Immature natural killer cell (primary cell): ENCODE results near the gene FZD10. TPM values are rescaled to one million over a fixed set of nuclear protein-coding genes. Genes with fewer than 3 reads are reported as not detected.

Experiments
- DNase-seq, 3 donors: peaks; one replicate each; pipeline ENCODE4 v3.0.0; 2022; ENCODE audit warnings: mixed read lengths in 1 of 3
- H3K27ac Mint-ChIP-seq, 6 donors: one replicate each; pipeline ENCODE4 v1.8.0; 2020; ENCODE audit warnings: mixed read lengths in 6 of 6, mild to moderate bottlenecking in 5 of 6, inconsistent platforms in 4 of 6, moderate library complexity in 3 of 6
- H3K27me3 Mint-ChIP-seq, 3 donors: one replicate each; pipeline ENCODE4 v1.8.0; 2020 to 2021; ENCODE audit warnings: low read depth in 3 of 3, mild to moderate bottlenecking in 3 of 3, mixed read lengths in 3 of 3, moderate library complexity in 3 of 3, inconsistent platforms in 1 of 3
- H3K36me3 Mint-ChIP-seq, 3 donors: one replicate each; pipeline ENCODE4 v1.8.0; 2020; ENCODE audit warnings: mixed read lengths in 3 of 3, inconsistent platforms in 2 of 3, mild to moderate bottlenecking in 2 of 3
- H3K4me1 Mint-ChIP-seq, 2 donors: one replicate each; pipeline ENCODE4 v1.8.0; 2020; ENCODE audit warnings: inconsistent platforms in 2 of 2, mild to moderate bottlenecking in 2 of 2, mixed read lengths in 2 of 2, moderate library complexity in 1 of 2
- H3K4me3 Mint-ChIP-seq, 5 donors: one replicate each; pipeline ENCODE4 v1.8.0; 2020; ENCODE audit warnings: mild to moderate bottlenecking in 5 of 5, mixed read lengths in 5 of 5, inconsistent platforms in 3 of 5, moderate library complexity in 3 of 5
- H3K9me3 Mint-ChIP-seq, 6 donors: one replicate each; pipeline ENCODE4 v1.8.0; 2020; ENCODE audit warnings: mild to moderate bottlenecking in 6 of 6, mixed read lengths in 6 of 6, inconsistent platforms in 4 of 6, moderate library complexity in 3 of 6
- polyA plus RNA-seq, 3 donors: library from polyadenylated mRNA; unstranded; fragments of 300-500 nt; fragmentation: Illumina TruSeq; gene quantifications; one replicate each; pipeline ENCODE4 v1.2.3, GENCODE V29; 2021

The FZD10 gene
- polyA plus RNA-seq, 3 donors from 2014 or later = not detected

DNA sequence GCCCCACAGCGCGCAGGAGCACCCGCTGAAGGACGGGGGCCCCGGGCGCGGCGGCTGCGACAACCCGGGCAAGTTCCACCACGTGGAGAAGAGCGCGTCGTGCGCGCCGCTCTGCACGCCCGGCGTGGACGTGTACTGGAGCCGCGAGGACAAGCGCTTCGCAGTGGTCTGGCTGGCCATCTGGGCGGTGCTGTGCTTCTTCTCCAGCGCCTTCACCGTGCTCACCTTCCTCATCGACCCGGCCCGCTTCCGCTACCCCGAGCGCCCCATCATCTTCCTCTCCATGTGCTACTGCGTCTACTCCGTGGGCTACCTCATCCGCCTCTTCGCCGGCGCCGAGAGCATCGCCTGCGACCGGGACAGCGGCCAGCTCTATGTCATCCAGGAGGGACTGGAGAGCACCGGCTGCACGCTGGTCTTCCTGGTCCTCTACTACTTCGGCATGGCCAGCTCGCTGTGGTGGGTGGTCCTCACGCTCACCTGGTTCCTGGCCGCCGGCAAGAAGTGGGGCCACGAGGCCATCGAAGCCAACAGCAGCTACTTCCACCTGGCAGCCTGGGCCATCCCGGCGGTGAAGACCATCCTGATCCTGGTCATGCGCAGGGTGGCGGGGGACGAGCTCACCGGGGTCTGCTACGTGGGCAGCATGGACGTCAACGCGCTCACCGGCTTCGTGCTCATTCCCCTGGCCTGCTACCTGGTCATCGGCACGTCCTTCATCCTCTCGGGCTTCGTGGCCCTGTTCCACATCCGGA is 1.4 kb downstream of the FZD10 start:
- no peak for DNase-seq
- Mint-ChIP-seq H3K4me1 (no peaks in the 10 kb centered on the region), H3K27ac (no peak overlapping the region), H3K36me3 (no peaks in the 10 kb centered on the region), H3K4me3 (no peak overlapping the region), H3K9me3 (no peaks in the 10 kb centered on the region), H3K27me3 (peaks cover 4 to 8% (median 5%) of the 10 kb centered on the region in 3 donors)

DNA sequence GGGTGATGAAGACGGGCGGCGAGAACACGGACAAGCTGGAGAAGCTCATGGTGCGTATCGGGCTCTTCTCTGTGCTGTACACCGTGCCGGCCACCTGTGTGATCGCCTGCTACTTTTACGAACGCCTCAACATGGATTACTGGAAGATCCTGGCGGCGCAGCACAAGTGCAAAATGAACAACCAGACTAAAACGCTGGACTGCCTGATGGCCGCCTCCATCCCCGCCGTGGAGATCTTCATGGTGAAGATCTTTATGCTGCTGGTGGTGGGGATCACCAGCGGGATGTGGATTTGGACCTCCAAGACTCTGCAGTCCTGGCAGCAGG is 1.9 kb downstream of the FZD10 start:
- H3K27me3 Mint-ChIP-seq = peaks cover 4 to 10% (median 10%) of the 10 kb centered on the region in 3 donors
- H3K4me3 Mint-ChIP-seq = no peak overlapping the region
- no peak overlapping the region for H3K27ac Mint-ChIP-seq

GRCh38 chr12:130164936-130165335 is 2.7 kb downstream of the FZD10 start:
- H3K27me3 Mint-ChIP-seq = peaks cover 4 to 10% (median 10%) of the 10 kb centered on the region in 3 donors
- H3K4me3 Mint-ChIP-seq = no peak overlapping the region
- H3K9me3 Mint-ChIP-seq = no peaks in the 10 kb centered on the region
- H3K27ac Mint-ChIP-seq = no peak overlapping the region
- no peaks in the 10 kb centered on the region for H3K36me3 Mint-ChIP-seq
- no peaks in the 10 kb centered on the region for H3K4me1 Mint-ChIP-seq
- DNase-seq = no peak

More for the DNA sequence above, 1.9 kb downstream of the FZD10 start:
- H3K36me3 Mint-ChIP-seq = no peaks in the 10 kb centered on the region
- no peaks in the 10 kb centered on the region for H3K9me3 Mint-ChIP-seq
- no peak for DNase-seq
- no peaks in the 10 kb centered on the region for H3K4me1 Mint-ChIP-seq

GRCh38 chr12:130166306-130166705 is 4.0 kb downstream of the FZD10 start:
- Mint-ChIP-seq H3K27ac (no peak overlapping the region), H3K36me3 (no peaks in the 10 kb centered on the region), H3K4me1 (no peaks in the 10 kb centered on the region), H3K9me3 (no peaks in the 10 kb centered on the region), H3K27me3 (peaks cover 4 to 10% (median 10%) of the 10 kb centered on the region in 3 donors), H3K4me3 (no peak overlapping the region)
- DNase-seq = no peak

- Mint-ChIP-seq H3K36me3 (no peaks in the 10 kb centered on the region), H3K4me3 (no peak overlapping the region), H3K27me3 (peaks cover 4 to 12% (median 11%) of the 10 kb centered on the region in 3 donors), H3K27ac (no peak overlapping the region), H3K9me3 (no peaks in the 10 kb centered on the region), H3K4me1 (no peaks in the 10 kb centered on the region)
- DNase-seq = no peak
Measured at GRCh38 chr12:130167537-130167936, 5.3 kb downstream of the FZD10 start.

GRCh38 chr12:130169256-130169655 is 7.0 kb downstream of the FZD10 start:
- Mint-ChIP-seq H3K36me3 (no peaks in the 10 kb centered on the region), H3K4me3 (no peak overlapping the region), H3K9me3 (no peaks in the 10 kb centered on the region), H3K27ac (no peak overlapping the region), H3K4me1 (no peaks in the 10 kb centered on the region), H3K27me3 (peaks cover 1 to 9% (median 7%) of the 10 kb centered on the region in 3 donors)
- no peak for DNase-seq

GRCh38 chr12:130169924-130170323 is 7.7 kb downstream of the FZD10 start:
- no peak overlapping the region for H3K27ac Mint-ChIP-seq
- peaks cover 1 to 9% (median 7%) of the 10 kb centered on the region in 3 donors for H3K27me3 Mint-ChIP-seq
- no peaks in the 10 kb centered on the region for H3K4me1 Mint-ChIP-seq
- no peak for DNase-seq
- H3K9me3 Mint-ChIP-seq = no peaks in the 10 kb centered on the region
- no peaks in the 10 kb centered on the region for H3K36me3 Mint-ChIP-seq
- H3K4me3 Mint-ChIP-seq = no peak overlapping the region

GRCh38 chr12:130170611-130171010 is 8.3 kb downstream of the FZD10 start:
- Mint-ChIP-seq H3K9me3 (no peaks in the 10 kb centered on the region), H3K36me3 (no peaks in the 10 kb centered on the region), H3K4me1 (no peaks in the 10 kb centered on the region), H3K27me3 (peaks cover 1 to 9% (median 7%) of the 10 kb centered on the region in 3 donors), H3K4me3 (no peak overlapping the region), H3K27ac (no peak overlapping the region)
- no peak for DNase-seq

GRCh38 chr12:130177635-130178242 is 15.5 kb downstream of the FZD10 start:
- H3K27me3 Mint-ChIP-seq = peaks cover 0 to 3% (median 0%) of the 10 kb centered on the region in 3 donors
- no peak for DNase-seq
- no peaks in the 10 kb centered on the region for H3K4me1 Mint-ChIP-seq
- H3K4me3 Mint-ChIP-seq = no peak overlapping the region
- H3K36me3 Mint-ChIP-seq = no peaks in the 10 kb centered on the region
- no peaks in the 10 kb centered on the region for H3K9me3 Mint-ChIP-seq
- no peak overlapping the region for H3K27ac Mint-ChIP-seq

DNA sequence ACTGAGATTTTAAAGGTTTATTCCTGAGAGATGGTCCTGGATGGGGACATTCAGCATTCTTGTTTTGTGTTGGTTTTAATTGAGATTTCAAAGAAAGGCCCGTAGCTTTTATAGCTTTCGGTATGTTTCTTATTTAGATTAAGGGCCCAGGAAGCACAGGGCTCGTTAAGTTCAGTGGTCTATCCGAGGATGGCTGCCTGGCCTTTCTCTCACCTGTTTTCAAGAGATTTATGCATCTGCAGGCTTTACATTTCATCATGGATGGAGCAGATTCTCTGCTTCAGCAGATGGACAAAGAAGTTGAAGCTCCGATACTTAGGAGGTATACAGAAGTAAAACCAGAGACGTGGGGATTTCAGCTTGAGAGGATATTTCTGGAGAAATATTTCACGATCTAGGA is 16.0 kb downstream of the FZD10 start:
- H3K4me1 Mint-ChIP-seq = no peaks in the 10 kb centered on the region
- DNase-seq = no peak
- H3K4me3 Mint-ChIP-seq = no peak overlapping the region
- H3K27me3 Mint-ChIP-seq = peaks cover 0 to 3% (median 0%) of the 10 kb centered on the region in 3 donors
- H3K27ac Mint-ChIP-seq = no peak overlapping the region
- H3K9me3 Mint-ChIP-seq = no peaks in the 10 kb centered on the region
- no peaks in the 10 kb centered on the region for H3K36me3 Mint-ChIP-seq

DNA sequence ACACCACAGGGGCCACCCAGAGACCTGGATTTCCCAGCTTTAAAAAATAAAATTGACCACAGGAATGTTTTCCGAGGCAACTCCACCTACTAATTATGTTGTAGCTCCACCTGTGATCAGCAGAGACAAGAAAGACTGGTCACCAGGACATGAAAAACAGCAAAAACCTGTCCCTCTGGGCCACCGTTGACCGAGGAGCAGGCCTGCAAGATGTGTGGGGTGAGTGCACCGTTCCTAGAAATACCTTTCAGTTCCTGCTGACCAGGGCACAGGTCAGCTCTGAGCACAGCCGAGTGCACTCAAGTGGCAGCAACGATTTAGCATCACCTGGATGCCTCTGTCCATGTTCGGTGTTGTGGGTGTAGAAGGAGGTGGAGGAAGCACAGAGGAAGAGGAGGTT is 16.9 kb downstream of the FZD10 start:
- Mint-ChIP-seq H3K4me1 (no peaks in the 10 kb centered on the region), H3K27ac (no peak overlapping the region), H3K4me3 (no peak overlapping the region), H3K9me3 (no peaks in the 10 kb centered on the region), H3K27me3 (peaks cover 0 to 3% (median 1%) of the 10 kb centered on the region in 3 donors), H3K36me3 (no peaks in the 10 kb centered on the region)
- no peak for DNase-seq

GRCh38 chr12:130179621-130180020 is 17.4 kb downstream of the FZD10 start:
- DNase-seq = no peak
- H3K27ac Mint-ChIP-seq = no peak overlapping the region
- H3K4me1 Mint-ChIP-seq = no peaks in the 10 kb centered on the region
- H3K27me3 Mint-ChIP-seq = peaks cover 0 to 3% (median 1%) of the 10 kb centered on the region in 3 donors
- no peaks in the 10 kb centered on the region for H3K9me3 Mint-ChIP-seq
- no peak overlapping the region for H3K4me3 Mint-ChIP-seq
- no peaks in the 10 kb centered on the region for H3K36me3 Mint-ChIP-seq

DNA sequence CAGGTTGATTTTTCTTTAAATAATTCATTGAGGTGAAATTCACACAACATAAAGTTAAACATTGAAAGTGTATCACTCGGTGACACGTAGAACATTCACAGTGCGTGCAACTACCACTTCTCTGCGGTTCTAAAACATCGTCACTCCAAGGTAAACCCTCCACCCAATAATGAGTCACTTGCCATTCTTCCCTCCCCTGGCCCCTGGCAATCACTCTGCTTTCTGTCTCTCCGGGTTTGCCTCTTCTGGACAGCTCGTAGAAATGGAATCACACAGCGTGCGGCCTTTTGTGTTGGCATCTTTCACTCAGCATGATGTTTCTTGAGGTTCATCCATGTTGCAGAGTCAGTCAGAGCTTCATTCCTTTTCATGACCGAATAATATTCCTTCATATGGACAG is 18.9 kb downstream of the FZD10 start:
- Mint-ChIP-seq H3K27ac (no peak overlapping the region), H3K27me3 (peaks cover 0 to 3% (median 3%) of the 10 kb centered on the region in 3 donors), H3K4me3 (no peak overlapping the region), H3K36me3 (no peaks in the 10 kb centered on the region), H3K4me1 (no peaks in the 10 kb centered on the region), H3K9me3 (no peaks in the 10 kb centered on the region)
- no peak for DNase-seq

DNA sequence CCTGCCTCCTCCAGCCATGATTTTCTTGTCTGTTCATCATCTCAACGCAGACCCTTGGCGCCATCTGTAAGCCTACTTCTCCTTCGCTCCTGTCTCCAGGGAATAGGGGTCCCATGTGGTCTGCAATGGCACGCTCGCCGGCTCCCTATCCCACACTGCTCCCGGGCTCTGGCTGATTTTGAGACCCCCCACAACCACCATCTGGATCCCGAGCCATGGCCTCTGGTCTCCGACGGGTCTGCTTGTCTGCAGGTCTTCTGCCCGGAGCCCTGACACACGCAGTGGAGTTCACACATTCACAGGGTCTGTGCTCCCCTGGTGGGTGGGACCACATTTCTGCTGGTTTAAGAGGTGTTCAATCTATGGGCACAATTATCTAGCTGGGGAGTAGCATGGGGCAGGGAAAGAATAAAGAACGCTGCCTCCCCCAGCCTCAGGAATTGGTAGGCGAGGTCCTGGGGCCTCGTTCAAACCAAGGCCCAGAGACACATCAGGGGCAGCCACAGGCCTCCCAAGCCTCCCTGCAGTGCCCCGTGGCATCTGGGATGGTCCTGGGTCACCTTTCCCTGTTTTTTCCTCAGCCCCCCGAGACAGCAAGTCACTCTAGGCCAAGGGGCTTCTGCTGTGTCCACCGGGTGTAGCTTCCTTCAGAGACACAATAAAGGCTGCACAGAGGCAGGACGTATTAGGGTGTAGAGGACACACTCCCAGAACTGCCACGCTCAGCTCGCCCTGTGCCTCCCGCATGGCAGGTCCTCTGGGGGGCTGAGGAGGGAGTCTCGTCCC is 21.5 kb downstream of the FZD10 start:
- Mint-ChIP-seq H3K4me3 (no peak overlapping the region), H3K27me3 (peaks cover 0 to 3% (median 3%) of the 10 kb centered on the region in 3 donors), H3K9me3 (no peaks in the 10 kb centered on the region), H3K27ac (no peak overlapping the region), H3K36me3 (no peaks in the 10 kb centered on the region), H3K4me1 (no peaks in the 10 kb centered on the region)
- DNase-seq = no peak
